ENCODE results near the gene RIMBP2.

The RIMBP2 gene

DNA sequence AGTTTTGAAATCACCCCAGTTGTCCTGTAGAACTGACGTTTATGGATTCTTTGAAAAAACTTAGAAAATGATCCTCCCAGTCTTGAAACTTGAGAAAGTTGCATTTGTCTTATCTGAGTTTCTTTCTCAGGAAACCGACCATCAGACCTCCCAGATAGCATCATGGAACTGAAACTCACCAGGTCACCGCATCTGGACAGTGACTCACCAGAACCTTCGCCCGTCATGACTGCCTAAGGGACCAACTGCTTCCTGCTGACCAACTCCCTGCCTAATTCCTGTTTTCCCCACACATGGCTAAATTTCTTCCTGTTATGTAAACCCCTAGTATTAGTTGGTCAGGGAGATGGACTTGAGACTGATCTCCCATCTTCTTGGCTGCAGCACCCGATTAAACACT is 175.7 kb downstream of the RIMBP2 start:
- Histone ChIP-seq H3K4ac (ENCODE audit: low read depth, low read length) (no peak overlapping the region), H3K9ac (ENCODE audit: low read length) (no peak overlapping the region), H3K36me3 (ENCODE audit: control insufficient read depth, insufficient read depth, low read length) (no peaks in the 10 kb centered on the region), H3K4me3 (ENCODE audit: low read length) (no peak overlapping the region), H2AK5ac (ENCODE audit: low read length) (no peak overlapping the region), H3K56ac (ENCODE audit: low read length) (no peak overlapping the region), H2BK120ac (ENCODE audit: low read depth, low read length) (no peak overlapping the region), H4K8ac (ENCODE audit: low read depth, low read length) (no peak overlapping the region), H3K4me1 (ENCODE audit: control insufficient read depth, low read depth, low read length) (peaks cover 4% of the 10 kb centered on the region), H3K4me2 (ENCODE audit: low read length) (no peak overlapping the region), H3K18ac (ENCODE audit: low read length) (no peak overlapping the region), H4K5ac (ENCODE audit: low read length) (no peak overlapping the region), H3K27me3 (ENCODE audit: insufficient read depth, low read length, poor library complexity) (no peaks in the 10 kb centered on the region), H3K79me2 (ENCODE audit: control insufficient read depth, insufficient read depth, low read length) (no peaks in the 10 kb centered on the region), H3K79me1 (ENCODE audit: low read length) (no peaks in the 10 kb centered on the region), H2BK15ac (replicated peaks; ENCODE audit: low read depth) (no peak overlapping the region), H2BK5ac (ENCODE audit: low read length) (no peak overlapping the region), H3K27ac (ENCODE audit: low read depth, low read length) (no peak overlapping the region), H3K23ac (ENCODE audit: low read length) (no peak overlapping the region)
- DNase-seq: no peak
- no CpG with 5 or more reads among the region's 6 CpGs for WGBS (ENCODE audit: extremely low coverage, insufficient coverage, low lambda C conversion rate)

DNA sequence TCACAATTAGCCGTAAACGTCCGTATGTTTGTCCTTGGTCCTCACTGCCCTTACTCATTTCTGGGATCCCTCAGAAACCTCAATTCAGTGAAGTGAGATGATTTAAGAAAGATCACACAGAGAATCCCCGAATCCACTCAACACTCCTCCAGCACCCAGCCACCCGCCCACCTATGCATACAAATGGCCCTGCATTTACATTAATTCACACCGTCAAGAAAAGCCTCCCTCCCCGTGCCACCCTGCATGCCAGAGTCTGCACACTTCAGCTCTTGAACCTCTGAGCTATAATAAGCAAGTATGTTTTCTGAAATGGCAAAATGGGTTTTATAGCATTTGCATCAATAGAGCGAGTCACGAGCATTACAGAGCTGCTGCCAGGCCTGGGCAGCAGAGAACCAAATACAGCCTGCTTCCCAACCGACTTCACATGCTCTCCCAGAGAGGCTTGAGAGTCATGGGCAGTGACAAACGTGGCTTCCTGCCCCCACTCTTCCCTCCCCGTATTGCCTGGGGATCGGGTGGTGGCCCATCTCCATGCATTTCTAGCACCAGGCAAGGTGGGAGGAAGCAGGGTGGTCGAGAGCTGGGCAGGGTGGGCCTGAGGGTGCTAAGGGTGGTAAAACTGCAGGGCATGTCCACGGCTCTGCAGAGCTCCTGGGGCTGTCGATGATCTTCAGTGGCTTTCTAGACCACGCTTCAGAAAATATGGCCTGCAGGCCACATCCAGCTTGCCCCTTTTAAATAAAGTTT is 177.6 kb downstream of the RIMBP2 start:
- no peak overlapping the region for H4K5ac ChIP-seq (ENCODE audit: low read length)
- H3K4me1 ChIP-seq (ENCODE audit: control insufficient read depth, low read depth, low read length): peaks cover 4% of the 10 kb centered on the region
- WGBS (ENCODE audit: extremely low coverage, insufficient coverage, low lambda C conversion rate): no CpG with 5 or more reads among the region's 17 CpGs
- H2BK15ac ChIP-seq (replicated peaks; ENCODE audit: low read depth): no peak overlapping the region
- no peak for DNase-seq
- H3K56ac ChIP-seq (ENCODE audit: low read length): no peak overlapping the region
- H2BK120ac ChIP-seq (ENCODE audit: low read depth, low read length): no peak overlapping the region
- no peak overlapping the region for H4K8ac ChIP-seq (ENCODE audit: low read depth, low read length)
- H3K79me2 ChIP-seq (ENCODE audit: control insufficient read depth, insufficient read depth, low read length): no peaks in the 10 kb centered on the region
- H3K4me3 ChIP-seq (ENCODE audit: low read length): no peak overlapping the region
- H3K27me3 ChIP-seq (ENCODE audit: insufficient read depth, low read length, poor library complexity): no peaks in the 10 kb centered on the region
- no peak overlapping the region for H3K4ac ChIP-seq (ENCODE audit: low read depth, low read length)
- no peak overlapping the region for H3K27ac ChIP-seq (ENCODE audit: low read depth, low read length)
- H2AK5ac ChIP-seq (ENCODE audit: low read length): no peak overlapping the region
- no peak overlapping the region for H2BK5ac ChIP-seq (ENCODE audit: low read length)
- H3K9ac ChIP-seq (ENCODE audit: low read length): no peak overlapping the region
- H3K23ac ChIP-seq (ENCODE audit: low read length): no peak overlapping the region
- H3K4me2 ChIP-seq (ENCODE audit: low read length): no peak overlapping the region
- no peak overlapping the region for H3K18ac ChIP-seq (ENCODE audit: low read length)
- no peaks in the 10 kb centered on the region for H3K36me3 ChIP-seq (ENCODE audit: control insufficient read depth, insufficient read depth, low read length)
- H3K79me1 ChIP-seq (ENCODE audit: low read length): no peaks in the 10 kb centered on the region

DNA sequence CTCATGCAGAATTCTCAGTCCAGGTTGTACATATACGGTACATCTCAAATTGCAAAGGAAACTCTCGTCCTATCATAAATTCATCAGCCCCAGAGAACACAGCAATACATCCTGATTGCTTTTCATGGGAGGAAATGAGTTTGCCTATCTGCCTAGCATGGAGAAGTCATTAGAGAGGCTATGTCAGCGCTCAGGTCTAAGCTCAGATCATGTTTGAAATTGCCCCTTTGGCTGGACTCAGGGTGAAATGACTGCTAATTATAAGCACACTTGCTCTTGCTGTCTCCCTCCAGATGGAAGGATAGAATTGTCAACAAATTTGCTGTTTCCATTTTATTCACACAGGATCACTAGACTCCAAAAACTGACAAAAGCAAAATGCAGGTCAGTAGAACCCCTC is 178.4 kb downstream of the RIMBP2 start:
- Histone ChIP-seq H3K36me3 (ENCODE audit: control insufficient read depth, insufficient read depth, low read length) (no peaks in the 10 kb centered on the region), H3K56ac (ENCODE audit: low read length) (no peak overlapping the region), H3K4me1 (ENCODE audit: control insufficient read depth, low read depth, low read length) (peaks cover 4% of the 10 kb centered on the region), H2BK120ac (ENCODE audit: low read depth, low read length) (no peak overlapping the region), H3K4me3 (ENCODE audit: low read length) (no peak overlapping the region), H3K18ac (ENCODE audit: low read length) (no peak overlapping the region), H3K9ac (ENCODE audit: low read length) (no peak overlapping the region), H4K5ac (ENCODE audit: low read length) (no peak overlapping the region), H2BK15ac (replicated peaks; ENCODE audit: low read depth) (no peak overlapping the region), H2BK5ac (ENCODE audit: low read length) (no peak overlapping the region), H3K23ac (ENCODE audit: low read length) (no peak overlapping the region), H3K79me2 (ENCODE audit: control insufficient read depth, insufficient read depth, low read length) (no peaks in the 10 kb centered on the region), H3K79me1 (ENCODE audit: low read length) (no peaks in the 10 kb centered on the region), H3K27me3 (ENCODE audit: insufficient read depth, low read length, poor library complexity) (no peaks in the 10 kb centered on the region), H3K4ac (ENCODE audit: low read depth, low read length) (no peak overlapping the region), H3K4me2 (ENCODE audit: low read length) (no peak overlapping the region), H3K27ac (ENCODE audit: low read depth, low read length) (no peak overlapping the region), H2AK5ac (ENCODE audit: low read length) (no peak overlapping the region), H4K8ac (ENCODE audit: low read depth, low read length) (no peak overlapping the region)
- no peak for DNase-seq
- no CpG with 5 or more reads among the region's 3 CpGs for WGBS (ENCODE audit: extremely low coverage, insufficient coverage, low lambda C conversion rate)

DNA sequence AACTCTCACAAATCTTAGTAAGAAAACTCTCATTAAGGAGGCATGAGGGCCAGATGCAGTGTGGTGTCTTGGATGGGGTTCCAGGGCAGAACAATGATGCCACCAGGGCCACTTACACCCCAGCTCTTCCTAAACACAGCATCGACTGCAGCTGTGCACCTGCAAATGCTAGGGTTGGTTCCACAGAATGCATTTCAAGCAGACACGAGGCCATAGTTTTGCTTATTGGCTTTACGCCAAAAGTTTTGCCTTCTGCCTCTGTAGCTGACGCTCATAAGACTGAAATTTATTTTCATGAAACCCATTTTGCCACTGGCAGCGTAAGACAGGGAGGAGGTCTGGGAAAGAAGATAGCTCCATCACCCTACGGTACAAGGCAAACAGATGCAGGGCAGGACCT is 179.0 kb downstream of the RIMBP2 start:
- Histone ChIP-seq H4K5ac (ENCODE audit: low read length) (no peak overlapping the region), H3K4ac (ENCODE audit: low read depth, low read length) (no peak overlapping the region), H2BK120ac (ENCODE audit: low read depth, low read length) (no peak overlapping the region), H3K56ac (ENCODE audit: low read length) (no peak overlapping the region), H3K23ac (ENCODE audit: low read length) (no peak overlapping the region), H4K8ac (ENCODE audit: low read depth, low read length) (no peak overlapping the region), H2BK5ac (ENCODE audit: low read length) (no peak overlapping the region), H3K27me3 (ENCODE audit: insufficient read depth, low read length, poor library complexity) (no peaks in the 10 kb centered on the region), H2AK5ac (ENCODE audit: low read length) (no peak overlapping the region), H3K9ac (ENCODE audit: low read length) (no peak overlapping the region), H3K79me1 (ENCODE audit: low read length) (no peaks in the 10 kb centered on the region), H2BK15ac (replicated peaks; ENCODE audit: low read depth) (no peak overlapping the region), H3K4me3 (ENCODE audit: low read length) (no peak overlapping the region), H3K79me2 (ENCODE audit: control insufficient read depth, insufficient read depth, low read length) (no peaks in the 10 kb centered on the region), H3K4me1 (ENCODE audit: control insufficient read depth, low read depth, low read length) (peaks cover 4% of the 10 kb centered on the region), H3K4me2 (ENCODE audit: low read length) (no peak overlapping the region), H3K18ac (ENCODE audit: low read length) (no peak overlapping the region), H3K27ac (ENCODE audit: low read depth, low read length) (no peak overlapping the region), H3K36me3 (ENCODE audit: control insufficient read depth, insufficient read depth, low read length) (no peaks in the 10 kb centered on the region)
- no peak for DNase-seq
- WGBS (ENCODE audit: extremely low coverage, insufficient coverage, low lambda C conversion rate): no CpG with 5 or more reads among the region's 6 CpGs

DNA sequence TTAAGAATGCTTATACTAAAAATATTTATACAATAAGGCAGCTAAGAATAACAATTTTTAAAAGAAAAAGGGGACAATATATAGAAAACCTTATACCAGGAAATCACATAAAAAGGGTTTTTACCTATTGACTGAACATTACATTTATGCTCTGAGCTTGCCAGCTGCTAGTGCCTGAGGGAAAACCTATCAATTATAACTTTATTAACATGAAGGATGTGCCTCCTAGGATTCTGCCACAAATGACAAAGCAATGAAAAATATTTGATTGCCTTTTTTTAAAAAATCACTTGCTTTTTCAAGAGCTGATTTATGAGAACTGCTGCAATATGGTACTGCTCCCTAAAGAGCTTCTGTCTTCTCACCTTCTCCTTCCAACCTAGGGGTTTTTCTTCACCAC is 185.7 kb downstream of the RIMBP2 start:
- Histone ChIP-seq H3K4ac (ENCODE audit: low read depth, low read length) (no peak overlapping the region), H3K18ac (ENCODE audit: low read length) (no peak overlapping the region), H3K79me2 (ENCODE audit: control insufficient read depth, insufficient read depth, low read length) (no peaks in the 10 kb centered on the region)

DNA sequence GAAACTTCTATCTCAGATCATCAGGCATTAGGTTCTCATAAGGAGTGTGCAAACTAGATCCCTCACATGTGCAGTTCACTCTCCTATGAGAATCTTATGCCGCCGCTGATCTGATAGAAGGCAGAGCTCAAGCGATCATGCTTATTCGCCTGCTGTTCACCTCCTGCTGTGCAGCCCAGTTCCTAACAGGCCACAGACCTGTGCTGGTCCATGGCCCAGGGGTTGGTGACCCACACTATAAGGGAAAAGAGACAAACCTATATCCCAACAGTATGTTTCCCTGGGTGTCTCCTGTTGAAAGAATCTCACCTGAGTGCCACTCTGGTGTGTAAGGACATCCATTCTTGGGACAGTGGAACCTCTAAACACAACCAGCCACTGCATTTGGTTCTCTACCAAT is 186.3 kb downstream of the RIMBP2 start:
- Histone ChIP-seq H2BK5ac (ENCODE audit: low read length) (no peak overlapping the region), H3K4ac (ENCODE audit: low read depth, low read length) (no peak overlapping the region), H3K18ac (ENCODE audit: low read length) (no peak overlapping the region), H2BK15ac (replicated peaks; ENCODE audit: low read depth) (no peak overlapping the region), H3K4me1 (ENCODE audit: control insufficient read depth, low read depth, low read length) (no peaks in the 10 kb centered on the region), H3K36me3 (ENCODE audit: control insufficient read depth, insufficient read depth, low read length) (no peaks in the 10 kb centered on the region), H4K8ac (ENCODE audit: low read depth, low read length) (no peak overlapping the region), H3K9ac (ENCODE audit: low read length) (no peak overlapping the region), H3K4me2 (ENCODE audit: low read length) (no peak overlapping the region), H3K4me3 (ENCODE audit: low read length) (no peak overlapping the region), H3K56ac (ENCODE audit: low read length) (no peak overlapping the region), H3K79me2 (ENCODE audit: control insufficient read depth, insufficient read depth, low read length) (no peaks in the 10 kb centered on the region), H3K27me3 (ENCODE audit: insufficient read depth, low read length, poor library complexity) (no peaks in the 10 kb centered on the region), H3K79me1 (ENCODE audit: low read length) (no peaks in the 10 kb centered on the region), H2AK5ac (ENCODE audit: low read length) (no peak overlapping the region), H4K5ac (ENCODE audit: low read length) (no peak overlapping the region), H2BK120ac (ENCODE audit: low read depth, low read length) (no peak overlapping the region), H3K23ac (ENCODE audit: low read length) (no peak overlapping the region), H3K27ac (ENCODE audit: low read depth, low read length) (no peak overlapping the region)
- no peak for DNase-seq
- no CpG with 5 or more reads among the region's 4 CpGs for WGBS (ENCODE audit: extremely low coverage, insufficient coverage, low lambda C conversion rate)

More for the DNA sequence above, 185.7 kb downstream of the RIMBP2 start:
- H3K27ac ChIP-seq (ENCODE audit: low read depth, low read length): no peak overlapping the region
- no peak for DNase-seq
- H2AK5ac ChIP-seq (ENCODE audit: low read length): no peak overlapping the region
- no peak overlapping the region for H3K4me2 ChIP-seq (ENCODE audit: low read length)
- H3K4me1 ChIP-seq (ENCODE audit: control insufficient read depth, low read depth, low read length): no peaks in the 10 kb centered on the region
- no peaks in the 10 kb centered on the region for H3K27me3 ChIP-seq (ENCODE audit: insufficient read depth, low read length, poor library complexity)
- H3K56ac ChIP-seq (ENCODE audit: low read length): no peak overlapping the region
- no peak overlapping the region for H3K9ac ChIP-seq (ENCODE audit: low read length)
- no peak overlapping the region for H4K8ac ChIP-seq (ENCODE audit: low read depth, low read length)
- H3K79me1 ChIP-seq (ENCODE audit: low read length): no peaks in the 10 kb centered on the region
- H4K5ac ChIP-seq (ENCODE audit: low read length): no peak overlapping the region
- no peak overlapping the region for H2BK15ac ChIP-seq (replicated peaks; ENCODE audit: low read depth)
- H3K36me3 ChIP-seq (ENCODE audit: control insufficient read depth, insufficient read depth, low read length): no peaks in the 10 kb centered on the region
- no peak overlapping the region for H2BK120ac ChIP-seq (ENCODE audit: low read depth, low read length)
- H3K4me3 ChIP-seq (ENCODE audit: low read length): no peak overlapping the region
- H2BK5ac ChIP-seq (ENCODE audit: low read length): no peak overlapping the region
- H3K23ac ChIP-seq (ENCODE audit: low read length): no peak overlapping the region

All from mesendoderm (in vitro differentiated cells).